ENCODE measurements around the gene TM7SF3.
A peak's percentile ranks its signal among the peaks of the same experiment; 100 is the strongest.
"Not testable (repeated sequence)": the region's sequence is repeated elsewhere in the genome, so short reads cannot be mapped to it uniquely, and the experiment has no call there.

Gene TM7SF3

DNA sequence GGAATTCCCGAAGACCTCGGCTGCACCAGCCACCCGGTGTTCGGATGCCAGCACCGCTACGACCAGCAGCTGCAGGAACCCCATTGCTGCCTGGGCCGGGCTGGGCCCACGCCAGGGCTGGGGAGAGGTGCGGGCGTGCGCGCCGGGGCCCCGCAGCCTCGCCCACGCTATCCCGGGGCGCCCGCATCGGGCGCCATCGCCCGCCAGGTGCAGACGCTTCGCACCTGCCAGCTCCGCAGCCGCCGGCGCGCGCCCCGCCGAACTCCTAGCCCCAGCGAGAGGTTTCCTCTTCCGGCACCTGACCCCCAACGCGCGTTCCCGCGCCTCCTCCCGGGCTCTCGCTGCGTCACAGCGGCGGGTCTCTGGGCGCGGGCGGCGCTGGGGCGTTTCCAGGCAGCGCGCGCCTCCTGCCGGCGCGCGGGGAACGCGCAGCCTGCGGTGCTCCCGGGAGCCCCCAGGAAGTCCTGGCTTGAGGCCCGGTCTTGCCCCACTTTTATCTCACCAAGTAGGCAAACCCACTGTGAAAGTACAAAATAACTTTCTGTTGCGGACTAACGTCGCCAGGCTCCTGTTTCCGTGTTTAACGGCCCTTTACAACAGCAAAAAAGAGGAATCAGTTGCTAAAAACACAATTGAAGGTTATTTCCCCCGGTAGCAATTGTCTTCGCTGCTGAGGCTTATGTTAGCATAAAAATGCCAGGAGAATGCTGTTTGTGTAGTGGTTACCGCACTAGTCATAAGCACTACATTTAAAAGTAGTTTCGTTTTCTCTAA is at the start of gene TM7SF3:
Gene TM7SF3, minus strand, starts transcription at position 300 of the 774 bp plus-strand sequence. Its CDS starts 216 bp downstream, at position 84.
- peak; percentile 93 for DNase-seq (ENCODE audit: low read depth)

DNA sequence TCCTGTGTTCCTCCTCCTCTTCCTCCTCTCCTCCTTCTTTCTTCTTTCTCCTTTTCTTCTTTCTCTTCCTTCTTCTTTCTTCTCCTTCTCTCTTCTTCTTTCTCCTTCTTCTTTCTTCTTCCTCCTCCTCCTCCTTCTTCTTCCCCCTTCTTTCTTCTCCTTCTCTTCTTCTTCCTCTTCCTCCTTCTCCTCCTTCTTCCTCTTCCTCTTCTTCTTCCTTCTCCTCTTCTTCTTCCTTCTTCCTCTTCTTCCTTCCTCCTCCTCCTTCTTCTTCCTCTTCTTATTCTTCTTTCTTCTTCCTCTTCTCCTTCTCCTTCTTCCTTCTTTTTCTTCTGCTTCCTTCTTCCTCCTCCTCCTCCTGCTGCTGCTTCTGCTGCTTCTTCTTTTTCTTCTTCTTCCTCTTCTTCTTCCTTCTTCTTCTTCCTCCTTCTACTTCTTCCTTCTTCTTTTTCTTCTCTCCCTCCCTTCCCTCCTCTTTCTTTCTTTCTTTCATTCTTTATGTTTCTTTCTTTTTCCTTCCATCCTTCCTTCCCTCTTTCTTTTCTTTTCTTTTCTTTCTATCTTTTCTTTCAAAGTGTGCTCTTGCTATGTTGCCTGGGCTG is 49.2 kb upstream of the TM7SF3 start:
- no peak for DNase-seq (ENCODE audit: low read depth)

- no peak for DNase-seq (ENCODE audit: low read depth)
Observed at GRCh38 chr12:27061317-27061716, 47.1 kb upstream of the TM7SF3 start.

DNA sequence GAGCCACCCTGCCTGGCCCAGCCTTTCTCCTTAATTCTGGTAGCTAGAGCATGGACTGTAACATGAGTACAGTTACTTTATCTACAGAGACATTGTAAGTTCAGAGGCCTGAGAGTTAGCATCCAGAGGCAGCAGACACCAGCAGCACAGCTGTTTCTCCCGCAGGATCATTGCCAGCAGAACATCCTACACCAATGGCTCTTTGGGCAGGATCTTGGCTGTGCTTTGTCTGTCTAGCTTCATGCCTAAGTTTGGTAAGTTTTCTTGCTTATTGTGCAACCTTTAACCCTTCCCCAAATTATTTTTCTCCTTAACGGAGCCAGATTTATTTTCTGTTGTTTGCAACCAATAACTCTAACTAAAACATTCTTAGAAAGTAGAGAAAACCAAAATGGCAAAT is 46.6 kb upstream of the TM7SF3 start:
- DNase-seq (ENCODE audit: low read depth), result no peak

DNA sequence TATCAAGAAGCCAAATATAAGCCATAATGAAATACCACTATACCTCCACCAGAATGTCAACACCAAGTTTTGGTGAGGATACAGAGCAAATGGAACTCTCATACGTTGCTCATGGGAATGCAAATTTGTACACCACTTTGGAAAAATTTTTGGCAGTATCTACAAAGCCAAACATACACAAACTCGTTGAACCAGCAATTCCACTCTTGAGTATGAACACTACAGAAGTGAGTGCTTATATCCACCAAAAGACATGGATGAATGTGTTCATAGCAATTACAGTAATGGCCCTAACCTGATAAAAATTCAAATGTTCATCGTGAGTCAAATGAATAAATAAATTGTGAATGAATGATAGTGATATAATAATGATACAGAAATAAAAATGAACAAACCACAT is 43.4 kb upstream of the TM7SF3 start:
- DNase-seq (ENCODE audit: low read depth), result no peak

- DNase-seq (ENCODE audit: low read depth), result no peak
Observed at GRCh38 chr12:27055966-27056365, 41.8 kb upstream of the TM7SF3 start.

GRCh38 chr12:27052742-27053141 is 38.6 kb upstream of the TM7SF3 start:
- DNase-seq (ENCODE audit: low read depth), result no peak

- DNase-seq (ENCODE audit: low read depth), result no peak
Observed at GRCh38 chr12:27052176-27052575, 38.0 kb upstream of the TM7SF3 start.

GRCh38 chr12:27048822-27049752 is 34.9 kb upstream of the TM7SF3 start:
- no peak for DNase-seq (ENCODE audit: low read depth)

DNA sequence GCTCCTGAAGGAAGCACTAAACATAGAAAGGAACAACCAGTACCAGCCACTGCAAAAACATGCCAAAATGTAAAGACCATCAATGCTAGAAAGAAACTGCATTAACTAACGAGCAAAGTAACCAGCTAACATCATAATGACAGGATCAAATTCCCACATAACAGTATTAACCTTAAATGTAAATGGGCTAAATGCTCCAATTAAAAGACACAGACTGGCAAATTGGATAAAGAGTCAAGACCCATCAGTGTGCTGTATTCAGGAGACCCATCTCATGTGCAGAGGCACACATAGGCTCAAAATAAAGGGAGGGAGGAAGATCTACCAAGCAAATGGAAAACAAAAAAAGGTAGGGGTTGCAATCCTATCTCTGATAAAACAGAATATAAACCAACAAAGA is 27.8 kb upstream of the TM7SF3 start:
- not testable (repeated sequence) for DNase-seq (ENCODE audit: low read depth)

GRCh38 chr12:27040637-27041036 is 26.5 kb upstream of the TM7SF3 start:
- not testable (repeated sequence) for DNase-seq (ENCODE audit: low read depth)

- no peak for DNase-seq (ENCODE audit: low read depth)
Observed at GRCh38 chr12:27034607-27035293, 20.6 kb upstream of the TM7SF3 start.

- no peak for DNase-seq (ENCODE audit: low read depth)
Observed at GRCh38 chr12:27032679-27033078, 18.5 kb upstream of the TM7SF3 start.

DNA sequence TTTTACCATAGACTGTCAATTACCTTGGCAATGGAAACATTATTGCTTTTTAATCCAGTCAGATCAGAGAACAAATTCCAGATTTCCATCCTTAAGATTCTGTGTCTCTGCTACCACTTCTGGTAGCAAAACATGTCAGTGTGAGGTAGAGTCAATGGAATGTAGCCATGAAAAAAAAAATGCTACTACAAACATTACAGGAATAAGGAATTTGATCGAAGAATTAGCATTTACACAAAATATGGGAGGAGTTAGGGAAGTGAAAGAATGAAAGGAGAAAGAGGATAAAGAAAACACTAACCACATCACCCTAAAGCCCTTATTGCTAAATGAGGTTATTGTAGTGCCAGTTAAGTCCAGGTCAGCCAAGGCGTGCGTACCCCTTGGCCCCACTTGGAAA is 17.3 kb upstream of the TM7SF3 start:
- DNase-seq (ENCODE audit: low read depth), result no peak

GRCh38 chr12:27026257-27026656 is 12.1 kb upstream of the TM7SF3 start:
- DNase-seq (ENCODE audit: low read depth), result no peak

- DNase-seq (ENCODE audit: low read depth), result no peak
Observed at GRCh38 chr12:27025116-27025515, 10.9 kb upstream of the TM7SF3 start.

DNA sequence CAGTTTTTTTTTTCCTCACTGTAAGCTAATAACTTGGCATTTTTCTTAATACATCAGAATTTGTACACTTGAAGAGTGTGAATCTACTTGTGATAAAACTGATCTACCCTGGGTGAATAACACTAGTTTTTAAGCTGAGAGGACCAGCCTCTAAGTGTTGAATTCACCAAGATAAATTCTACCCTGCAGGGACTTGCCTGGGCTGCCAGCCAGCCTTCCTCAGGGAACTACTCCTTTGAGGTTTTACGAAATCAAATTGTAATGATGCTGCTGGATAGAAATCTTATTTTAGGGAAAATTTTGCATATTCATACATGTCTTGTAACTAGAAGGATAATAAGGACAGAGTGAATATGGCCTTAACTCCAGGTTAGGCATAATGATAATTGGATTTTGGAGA is 10.1 kb upstream of the TM7SF3 start:
- no peak for DNase-seq (ENCODE audit: low read depth)

GRCh38 chr12:27020761-27021160 is 6.6 kb upstream of the TM7SF3 start:
- no peak for DNase-seq (ENCODE audit: low read depth)

DNA sequence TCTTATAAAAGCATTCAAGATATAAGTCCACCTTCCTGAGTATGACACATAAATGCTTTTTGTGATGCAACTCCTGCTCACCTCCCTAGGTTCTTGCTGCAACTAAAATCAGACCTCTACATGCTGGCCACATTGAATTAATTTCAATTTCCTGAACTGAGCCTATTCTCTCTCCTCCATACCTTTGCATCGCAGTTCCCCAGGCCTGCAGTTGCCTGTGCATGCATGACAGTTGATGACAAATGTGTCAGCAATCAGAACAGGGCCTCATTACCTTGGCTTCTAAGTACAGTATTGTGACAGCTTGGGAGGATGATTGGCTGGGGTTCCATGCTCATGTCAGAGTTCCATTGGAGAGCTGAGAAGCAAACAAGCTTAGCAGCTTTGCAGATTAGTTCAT is 3.9 kb upstream of the TM7SF3 start:
- no peak for DNase-seq (ENCODE audit: low read depth)

GRCh38 chr12:27017163-27017823 is 3.1 kb upstream of the TM7SF3 start:
- not testable (repeated sequence) for DNase-seq (ENCODE audit: low read depth)

DNA sequence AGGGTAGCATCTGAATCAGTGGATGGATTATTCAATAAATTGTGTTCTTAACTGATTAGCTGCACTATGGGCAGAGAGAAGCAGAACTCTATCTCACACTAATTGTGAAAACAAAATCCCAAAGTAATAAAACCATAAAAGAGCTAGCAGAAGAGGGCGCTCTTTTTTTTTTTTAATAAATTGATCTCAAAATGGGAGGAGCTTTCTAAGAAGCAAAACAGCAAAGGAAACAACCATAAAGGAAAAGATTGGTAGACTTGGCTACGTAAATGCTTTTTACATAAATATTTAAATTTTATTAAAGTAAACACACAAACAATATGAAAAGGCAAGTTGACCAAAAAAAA is 1.5 kb upstream of the TM7SF3 start:
- DNase-seq (ENCODE audit: low read depth), result no peak
